HFF-Myc (cell line): ENCODE data around the gene SLC49A4.

Experiments
- DNase-seq: peaks from one replicate; pipeline ENCODE4 v3.0.0-alpha.2; 2011; ENCODE audit warnings: low read depth; ENCODE audit errors: extremely low read depth
- H3K4me3 ChIP-seq: replicated peaks from 2 replicates; pipeline ENCODE4 v1.5.1; 2011; ENCODE audit warnings: low read depth, mild to moderate bottlenecking, control low read depth, low read length
- TF ChIP-seq, protein P1 (sequence below): IDR thresholded peaks from 2 replicates; pipeline ENCODE4 v1.5.1; 2012; ENCODE audit warnings: mild to moderate bottlenecking, low read depth, low read length, control low read depth; ENCODE audit errors: missing control alignments

The SLC49A4 gene

DNA sequence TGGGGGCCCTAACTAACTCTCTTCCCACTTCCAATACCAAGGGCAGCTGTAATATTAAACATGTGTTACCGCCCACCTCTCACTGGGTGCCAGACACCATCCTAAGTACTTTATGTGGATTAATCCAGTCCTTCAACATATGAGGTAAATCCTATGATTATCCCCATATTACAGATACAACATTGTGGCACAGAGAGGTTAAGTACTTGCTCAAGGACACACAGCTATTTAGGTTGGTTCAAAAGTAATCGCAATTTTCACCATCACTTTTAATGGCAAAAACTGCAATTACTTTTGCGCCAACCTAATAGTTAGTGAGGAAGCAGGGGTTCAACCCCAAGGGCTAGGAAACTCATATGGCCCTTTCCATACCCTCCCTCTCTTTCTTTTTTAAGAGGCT, 131.9 kb downstream of the SLC49A4 start:
- H3K4me3 ChIP-seq: no peak overlapping the region
- DNase-seq: no peak
- TF ChIP-seq, protein P1, sequence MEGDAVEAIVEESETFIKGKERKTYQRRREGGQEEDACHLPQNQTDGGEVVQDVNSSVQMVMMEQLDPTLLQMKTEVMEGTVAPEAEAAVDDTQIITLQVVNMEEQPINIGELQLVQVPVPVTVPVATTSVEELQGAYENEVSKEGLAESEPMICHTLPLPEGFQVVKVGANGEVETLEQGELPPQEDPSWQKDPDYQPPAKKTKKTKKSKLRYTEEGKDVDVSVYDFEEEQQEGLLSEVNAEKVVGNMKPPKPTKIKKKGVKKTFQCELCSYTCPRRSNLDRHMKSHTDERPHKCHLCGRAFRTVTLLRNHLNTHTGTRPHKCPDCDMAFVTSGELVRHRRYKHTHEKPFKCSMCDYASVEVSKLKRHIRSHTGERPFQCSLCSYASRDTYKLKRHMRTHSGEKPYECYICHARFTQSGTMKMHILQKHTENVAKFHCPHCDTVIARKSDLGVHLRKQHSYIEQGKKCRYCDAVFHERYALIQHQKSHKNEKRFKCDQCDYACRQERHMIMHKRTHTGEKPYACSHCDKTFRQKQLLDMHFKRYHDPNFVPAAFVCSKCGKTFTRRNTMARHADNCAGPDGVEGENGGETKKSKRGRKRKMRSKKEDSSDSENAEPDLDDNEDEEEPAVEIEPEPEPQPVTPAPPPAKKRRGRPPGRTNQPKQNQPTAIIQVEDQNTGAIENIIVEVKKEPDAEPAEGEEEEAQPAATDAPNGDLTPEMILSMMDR: no peak

- no peak overlapping the region for H3K4me3 ChIP-seq
- no peak for DNase-seq
- TF ChIP-seq, protein P1: no peak
Measured at GRCh38 chr3:122927726-122928125, 132.9 kb downstream of the SLC49A4 start.

DNA sequence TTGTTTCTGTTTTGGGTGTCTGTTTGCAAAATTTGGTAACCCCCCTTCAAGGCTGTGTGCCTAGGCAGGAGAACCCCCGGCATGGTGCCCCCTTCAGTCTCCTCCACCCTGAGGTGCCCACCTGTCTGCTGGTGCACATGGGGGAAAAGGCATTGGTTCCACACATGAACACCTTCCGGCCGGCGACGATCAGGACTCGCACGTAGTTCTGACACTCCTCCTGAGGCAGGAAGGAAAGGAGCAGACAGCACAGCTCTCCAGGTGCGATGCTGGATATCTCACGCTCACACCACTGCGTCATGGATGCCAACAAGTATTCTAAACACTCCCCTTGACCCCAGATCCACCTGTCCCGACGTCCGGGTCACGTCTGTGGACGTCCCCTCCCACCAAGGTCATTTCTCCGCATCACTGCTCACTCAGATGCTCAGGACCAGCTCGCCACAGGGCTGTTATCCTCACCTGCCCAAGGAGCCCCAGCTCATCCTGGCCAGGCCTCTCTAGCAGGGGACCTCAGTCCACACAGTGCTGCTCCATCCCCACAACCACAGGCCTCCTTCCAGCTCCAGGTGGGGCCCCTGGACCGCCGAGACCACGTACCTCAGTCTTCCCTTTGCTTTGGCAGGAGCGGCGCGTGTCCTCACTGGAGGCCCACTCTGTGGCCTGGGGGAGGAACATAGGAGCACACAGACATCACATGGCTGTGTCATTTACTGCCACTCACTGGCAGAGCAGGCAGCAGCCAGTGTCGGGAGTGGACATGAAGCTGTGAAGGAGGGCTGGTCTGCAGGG, 133.7 kb downstream of the SLC49A4 start:
- TF ChIP-seq, protein P1: no peak
- DNase-seq: no peak
- H3K4me3 ChIP-seq: no peak overlapping the region

GRCh38 chr3:122929188-122930062, 134.6 kb downstream of the SLC49A4 start:
- DNase-seq: no peak
- TF ChIP-seq, protein P1: no peak
- H3K4me3 ChIP-seq: no peak overlapping the region

- TF ChIP-seq, protein P1: no peak
- H3K4me3 ChIP-seq: no peak overlapping the region
- no peak for DNase-seq
Measured at GRCh38 chr3:122930063-122930997, 135.5 kb downstream of the SLC49A4 start.
